Tibial artery (tissue), 4 donors: ENCODE data around the gene ROBO1.

Experiments used
- DNase-seq, 2 donors: peaks; one replicate each; pipeline ENCODE4 v3.0.0-alpha.2; 2019
- H3K27ac ChIP-seq, 2 donors: fragments of 200-600 bp; sonication (generic) in 1 of 2; 1 replicate in 1 of 2; 2 replicates in 1 of 2; pipeline ENCODE4 v1.5.1; 2018 to 2019; ENCODE audit warnings: mild to moderate bottlenecking in 1 of 2
- H3K27me3 ChIP-seq, 2 donors: fragments of 200-600 bp; sonication (generic) in 1 of 2; one replicate each; pipeline versions ENCODE4 v1.5.1 to v1.6.0; 2016 to 2019
- H3K36me3 ChIP-seq, 3 donors: fragments of 200-600 bp; sonication (generic) in 2 of 3; one replicate each; pipeline ENCODE4 v1.5.1; 2016 to 2019; ENCODE audit warnings: mild to moderate bottlenecking in 2 of 3
- H3K4me1 ChIP-seq, 4 donors: fragments of 200-600 bp; sonication (generic) in 2 of 4; 1 replicate in 3 of 4; 2 replicates in 1 of 4; pipeline ENCODE4 v1.5.1; 2016 to 2019
- H3K4me3 ChIP-seq, 2 donors: fragments of 200-600 bp; sonication (generic) in 1 of 2; 1 replicate in 1 of 2; 2 replicates in 1 of 2; pipeline ENCODE4 v1.5.1; 2018 to 2019; ENCODE audit warnings: mild to moderate bottlenecking in 2 of 2
- H3K9me3 ChIP-seq, 3 donors: fragments of 200-600 bp; sonication (generic) in 1 of 3; one replicate each; pipeline ENCODE4 v1.5.1; 2016 to 2019
- intact Hi-C: fragments of 100-400 bp; cut with DNase I; formaldehyde crosslinking; loops from one replicate; pipeline ENCODE4 v1.15.0; 2023; ENCODE audit warnings: low total_unique reads
- TF ChIP-seq, protein P1 (sequence below), 2 experiments: fragments of 200-600 bp in 1 of 2; fragments of 450-650 bp in 1 of 2; IDR thresholded peaks; one replicate each; pipeline ENCODE4 v1.5.1; 2017 to 2019; ENCODE audit warnings: antibody characterized with exemption in 2 of 2, mild to moderate bottlenecking in 1 of 2, moderate library complexity in 1 of 2

The ROBO1 gene

DNA sequence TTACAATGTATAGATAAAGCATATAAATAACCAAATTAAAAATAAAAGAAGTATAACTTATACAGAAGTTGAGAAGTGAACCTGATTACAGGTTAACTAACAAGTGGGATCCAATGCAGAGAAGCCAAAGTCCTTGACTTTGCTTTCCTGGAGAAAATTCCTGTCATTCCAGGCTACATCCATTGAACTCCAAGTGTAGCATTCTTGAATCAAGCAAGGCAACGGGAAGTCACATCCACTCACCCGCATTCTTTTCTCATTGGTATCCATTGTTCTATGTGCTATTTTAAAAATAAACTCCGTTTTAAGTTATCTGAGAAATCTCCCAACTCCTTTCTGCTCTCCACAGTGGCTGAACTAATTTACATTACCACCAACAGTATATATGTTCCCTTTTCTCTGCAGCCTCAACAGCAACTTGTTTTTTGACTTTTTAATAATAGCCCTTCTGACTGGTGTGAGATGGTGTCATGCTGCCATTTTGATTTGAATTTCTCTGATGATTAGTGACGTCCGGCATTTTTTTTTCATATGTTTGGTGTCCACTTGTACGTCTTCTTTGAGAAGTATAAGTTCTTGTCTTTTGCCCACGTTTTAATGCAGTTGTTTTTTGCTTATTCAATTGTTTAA lies 534.3 kb downstream of the ROBO1 start:
- H3K9me3 ChIP-seq, result no peaks in the 10 kb centered on the region
- no peak for DNase-seq
- H3K4me1 ChIP-seq, result no peaks in the 10 kb centered on the region
- no peak overlapping the region for H3K4me3 ChIP-seq
- no peaks in the 10 kb centered on the region for H3K36me3 ChIP-seq
- H3K27me3 ChIP-seq, result no peaks in the 10 kb centered on the region
- TF ChIP-seq, protein P1, sequence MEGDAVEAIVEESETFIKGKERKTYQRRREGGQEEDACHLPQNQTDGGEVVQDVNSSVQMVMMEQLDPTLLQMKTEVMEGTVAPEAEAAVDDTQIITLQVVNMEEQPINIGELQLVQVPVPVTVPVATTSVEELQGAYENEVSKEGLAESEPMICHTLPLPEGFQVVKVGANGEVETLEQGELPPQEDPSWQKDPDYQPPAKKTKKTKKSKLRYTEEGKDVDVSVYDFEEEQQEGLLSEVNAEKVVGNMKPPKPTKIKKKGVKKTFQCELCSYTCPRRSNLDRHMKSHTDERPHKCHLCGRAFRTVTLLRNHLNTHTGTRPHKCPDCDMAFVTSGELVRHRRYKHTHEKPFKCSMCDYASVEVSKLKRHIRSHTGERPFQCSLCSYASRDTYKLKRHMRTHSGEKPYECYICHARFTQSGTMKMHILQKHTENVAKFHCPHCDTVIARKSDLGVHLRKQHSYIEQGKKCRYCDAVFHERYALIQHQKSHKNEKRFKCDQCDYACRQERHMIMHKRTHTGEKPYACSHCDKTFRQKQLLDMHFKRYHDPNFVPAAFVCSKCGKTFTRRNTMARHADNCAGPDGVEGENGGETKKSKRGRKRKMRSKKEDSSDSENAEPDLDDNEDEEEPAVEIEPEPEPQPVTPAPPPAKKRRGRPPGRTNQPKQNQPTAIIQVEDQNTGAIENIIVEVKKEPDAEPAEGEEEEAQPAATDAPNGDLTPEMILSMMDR (IDR thresholded peaks at IDR 0.05), result no peak
- intact Hi-C loops, result no loop called here
- no peak overlapping the region for H3K27ac ChIP-seq

DNA sequence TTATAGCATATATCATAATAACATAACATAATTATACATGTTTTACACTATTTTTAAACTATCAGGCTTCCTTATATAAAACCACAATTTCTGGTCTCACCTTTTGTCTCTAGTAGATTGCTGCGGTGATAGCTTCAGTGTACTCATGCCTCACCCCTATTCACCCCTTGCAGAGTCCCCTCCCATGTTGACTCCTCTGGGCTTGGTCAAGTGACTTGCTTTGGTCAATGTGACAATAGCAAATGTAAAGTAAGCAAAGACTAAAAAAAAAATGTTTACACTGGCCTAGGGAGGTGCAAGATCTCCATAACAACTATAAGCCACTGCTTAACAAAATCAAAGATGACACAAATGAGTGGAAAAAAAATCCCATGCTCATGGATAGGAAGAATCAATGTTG lies 537.5 kb downstream of the ROBO1 start:
- intact Hi-C loops, result no loop called here
- H3K27ac ChIP-seq, result no peak overlapping the region
- no peaks in the 10 kb centered on the region for H3K36me3 ChIP-seq
- TF ChIP-seq, protein P1 (IDR thresholded peaks at IDR 0.05), result no peak
- no peak overlapping the region for H3K4me3 ChIP-seq
- H3K4me1 ChIP-seq, result no peaks in the 10 kb centered on the region
- H3K9me3 ChIP-seq, result no peaks in the 10 kb centered on the region
- H3K27me3 ChIP-seq, result no peaks in the 10 kb centered on the region
- no peak for DNase-seq

DNA sequence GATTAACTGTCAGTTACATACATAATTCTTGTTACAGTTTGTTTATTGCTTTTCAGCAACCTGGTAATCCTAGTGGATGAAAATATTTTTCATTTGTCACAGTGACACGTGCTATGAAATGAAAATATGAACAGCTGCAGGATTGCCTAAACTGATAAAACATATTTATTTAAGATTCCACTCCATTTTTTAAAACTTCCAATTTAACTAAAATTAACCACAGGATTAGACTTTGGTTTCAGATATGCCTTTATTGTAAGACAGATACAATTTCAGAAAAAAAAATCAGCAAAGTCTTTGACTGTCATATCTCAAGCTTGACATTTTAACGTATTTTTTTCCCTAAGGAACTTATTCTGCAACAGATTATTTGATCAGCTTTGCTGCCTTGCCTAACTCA lies 550.7 kb downstream of the ROBO1 start:
- H3K27ac ChIP-seq, result no peak overlapping the region
- TF ChIP-seq, protein P1 (IDR thresholded peaks at IDR 0.05), result no peak
- H3K4me3 ChIP-seq, result no peak overlapping the region
- no peak for DNase-seq
- no peaks in the 10 kb centered on the region for H3K4me1 ChIP-seq
- H3K9me3 ChIP-seq, result no peaks in the 10 kb centered on the region
- intact Hi-C loops, result no loop called here
- H3K27me3 ChIP-seq, result no peaks in the 10 kb centered on the region
- H3K36me3 ChIP-seq, result no peaks in the 10 kb centered on the region

DNA sequence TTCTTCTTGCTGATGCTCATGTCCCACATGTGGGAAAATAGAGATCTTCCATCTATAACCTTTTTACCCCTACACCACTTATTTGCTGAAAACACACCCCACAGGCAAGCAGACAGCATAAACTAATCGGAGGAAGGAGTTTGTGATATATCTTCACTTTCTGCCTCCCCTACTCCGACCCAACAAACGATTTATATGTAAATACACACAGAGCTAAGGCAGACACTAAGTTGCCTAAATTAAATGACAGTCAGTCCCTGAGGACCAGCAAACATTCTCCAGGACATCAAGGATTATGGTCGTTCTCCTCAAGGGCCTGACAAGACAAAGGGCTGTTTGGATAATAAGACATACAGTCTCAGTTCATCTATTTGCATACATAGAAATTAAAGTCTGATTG lies 552.5 kb downstream of the ROBO1 start:
- Histone ChIP-seq H3K27ac (no peak overlapping the region), H3K4me3 (no peak overlapping the region), H3K9me3 (no peaks in the 10 kb centered on the region), H3K36me3 (no peaks in the 10 kb centered on the region), H3K4me1 (no peaks in the 10 kb centered on the region), H3K27me3 (no peaks in the 10 kb centered on the region)
- intact Hi-C loops, result no loop called here
- DNase-seq, result no peak
- TF ChIP-seq, protein P1 (IDR thresholded peaks at IDR 0.05), result no peak

DNA sequence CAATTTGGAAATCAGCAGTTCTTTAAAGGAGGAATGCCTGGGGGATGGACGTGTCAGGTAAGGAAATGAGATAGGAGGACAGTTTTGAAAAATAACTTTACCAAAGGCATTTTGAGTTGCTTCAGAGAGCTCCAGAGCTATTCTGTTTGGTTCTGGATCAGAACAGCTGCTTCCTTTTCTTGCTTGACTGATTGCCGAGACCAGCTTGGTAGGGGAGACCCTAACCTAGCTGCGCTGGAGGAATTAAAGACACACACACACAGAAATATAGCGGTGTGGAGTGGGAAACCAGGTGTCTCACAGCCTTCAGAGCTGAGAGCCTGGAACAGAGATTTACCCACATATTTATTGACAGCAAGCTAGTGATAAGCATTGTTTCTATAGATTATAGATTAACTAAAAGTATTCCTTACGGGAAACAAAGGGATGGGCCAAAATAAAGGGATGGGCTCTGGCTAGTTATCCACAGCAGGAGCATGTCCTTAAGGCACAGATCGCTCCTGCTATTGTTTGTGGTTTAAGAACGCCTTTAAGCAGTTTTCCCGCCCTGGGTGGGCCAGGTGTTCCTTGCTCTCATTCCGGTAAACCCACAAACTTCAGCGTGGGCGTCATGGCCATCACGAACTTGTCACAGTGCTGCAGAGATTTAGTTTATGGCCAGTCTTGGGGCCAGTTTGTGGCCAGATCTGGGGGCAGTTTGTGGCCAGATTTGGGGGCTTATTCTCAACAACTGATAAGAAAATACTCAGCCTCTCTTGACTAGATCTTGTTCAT lies 556.0 kb downstream of the ROBO1 start:
- TF ChIP-seq, protein P1 (IDR thresholded peaks at IDR 0.05), result no peak
- H3K27ac ChIP-seq, result no peak overlapping the region
- no peak for DNase-seq
- no peaks in the 10 kb centered on the region for H3K4me1 ChIP-seq
- no peaks in the 10 kb centered on the region for H3K36me3 ChIP-seq
- H3K9me3 ChIP-seq, result no peaks in the 10 kb centered on the region
- H3K27me3 ChIP-seq, result no peaks in the 10 kb centered on the region
- no peak overlapping the region for H3K4me3 ChIP-seq
- intact Hi-C loops, result no loop called here
